ENCODE measurements around the gene JAGN1.

Gene JAGN1

DNA sequence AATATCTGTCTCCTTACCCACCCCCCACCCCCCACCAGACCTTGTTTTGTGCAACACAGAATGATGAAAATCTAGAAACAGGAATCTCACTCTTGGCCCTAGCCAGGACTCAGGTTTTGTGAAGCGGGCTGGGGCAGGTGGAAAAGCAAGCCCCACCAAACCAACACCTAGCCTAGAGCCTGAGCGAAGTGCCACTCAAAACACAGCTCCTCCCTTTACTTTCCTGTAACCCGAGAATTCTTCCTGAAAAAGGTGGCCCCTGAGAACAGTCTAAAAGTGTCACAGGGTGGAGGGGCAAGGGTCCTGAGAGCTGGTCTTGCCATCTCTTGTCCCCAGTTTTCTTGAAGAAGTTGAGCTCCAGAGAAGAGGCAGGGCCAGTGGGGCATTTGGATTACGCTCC is 29.2 kb upstream of the JAGN1 start:
- Histone ChIP-seq H3K27me3 (ENCODE audit: low read depth, low read length) (no peaks in the 10 kb centered on the region), H3K79me2 (ENCODE audit: low read length) (no peaks in the 10 kb centered on the region), H3K9me3 (ENCODE audit: insufficient read depth, low read length) (no peaks in the 10 kb centered on the region), H3K36me3 (replicated peaks; ENCODE audit: low read depth, low read length) (no peaks in the 10 kb centered on the region), H2AFZ (ENCODE audit: low read depth, low read length) (no peak overlapping the region), H3K27ac (ENCODE audit: low read length) (no peak overlapping the region), H3K4me1 (ENCODE audit: low read length) (no peaks in the 10 kb centered on the region), H4K20me1 (ENCODE audit: insufficient read depth, low read length) (no peaks in the 10 kb centered on the region), H3K4me2 (ENCODE audit: low read length) (no peak overlapping the region), H3K9ac (ENCODE audit: low read length) (no peak overlapping the region), H3K4me3 (ENCODE audit: low read length) (no peak overlapping the region)
- TF ChIP-seq EZH2phosphoT487 (IDR thresholded peaks at IDR 0.05; ENCODE audit: low read depth) (no peak), CTCF (IDR thresholded peaks at IDR 0.05; ENCODE audit: low read depth, low read length) (no peak)

- Histone ChIP-seq H3K36me3 (replicated peaks; ENCODE audit: low read depth, low read length) (no peaks in the 10 kb centered on the region), H3K27me3 (ENCODE audit: low read depth, low read length) (no peaks in the 10 kb centered on the region), H3K4me1 (ENCODE audit: low read length) (no peaks in the 10 kb centered on the region), H3K79me2 (ENCODE audit: low read length) (no peaks in the 10 kb centered on the region), H3K9ac (ENCODE audit: low read length) (no peak overlapping the region), H4K20me1 (ENCODE audit: insufficient read depth, low read length) (no peaks in the 10 kb centered on the region), H3K27ac (ENCODE audit: low read length) (no peak overlapping the region), H3K4me2 (ENCODE audit: low read length) (no peak overlapping the region), H2AFZ (ENCODE audit: low read depth, low read length) (no peak overlapping the region), H3K4me3 (ENCODE audit: low read length) (no peak overlapping the region), H3K9me3 (ENCODE audit: insufficient read depth, low read length) (no peaks in the 10 kb centered on the region)
- TF ChIP-seq CTCF (IDR thresholded peaks at IDR 0.05; ENCODE audit: low read depth, low read length), result no peak
- TF ChIP-seq EZH2phosphoT487 (IDR thresholded peaks at IDR 0.05; ENCODE audit: low read depth), result no peak
Measured at GRCh38 chr3:9861626-9862130, 28.7 kb upstream of the JAGN1 start.

DNA sequence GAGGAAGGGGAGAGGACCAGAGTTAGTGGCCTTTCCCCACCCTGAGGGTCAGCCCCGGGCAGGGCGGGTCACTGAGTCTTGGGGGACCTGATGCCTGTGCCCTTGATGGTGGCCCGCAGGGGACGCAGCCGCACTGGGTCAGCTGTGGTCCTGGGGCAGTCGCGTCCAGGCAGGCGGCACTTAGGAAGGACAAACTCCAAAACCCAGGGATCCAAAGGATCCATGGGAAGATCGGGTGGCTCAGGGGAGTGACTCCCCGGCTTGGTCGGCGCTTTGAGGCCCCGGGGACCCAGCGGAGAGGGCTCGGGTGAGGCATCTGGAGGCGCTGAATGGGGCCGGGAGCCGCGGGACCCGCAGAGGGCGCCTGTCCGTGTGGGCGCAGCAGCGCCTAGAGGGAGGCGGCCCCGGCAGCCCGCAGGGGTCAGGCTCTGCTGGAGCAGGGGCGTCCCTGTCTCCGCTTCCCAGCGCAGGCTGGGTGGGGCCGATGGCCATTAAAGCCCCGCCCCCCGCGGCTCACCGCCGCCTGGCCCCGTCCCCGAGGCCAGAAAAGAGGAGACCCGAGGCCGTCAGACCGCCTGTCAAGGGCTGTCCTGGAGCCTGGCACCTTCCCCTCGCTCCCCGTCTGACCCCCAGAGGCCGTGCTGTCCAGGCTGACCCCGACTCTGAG is 27.9 kb upstream of the JAGN1 start:
- Histone ChIP-seq H3K36me3 (replicated peaks; ENCODE audit: low read depth, low read length) (no peaks in the 10 kb centered on the region), H3K27ac (ENCODE audit: low read length) (no peak overlapping the region), H3K4me1 (ENCODE audit: low read length) (no peaks in the 10 kb centered on the region), H3K27me3 (ENCODE audit: low read depth, low read length) (no peaks in the 10 kb centered on the region), H3K9me3 (ENCODE audit: insufficient read depth, low read length) (no peaks in the 10 kb centered on the region), H3K4me2 (ENCODE audit: low read length) (no peak overlapping the region), H4K20me1 (ENCODE audit: insufficient read depth, low read length) (no peaks in the 10 kb centered on the region), H3K4me3 (ENCODE audit: low read length) (no peak overlapping the region), H3K9ac (ENCODE audit: low read length) (no peak overlapping the region), H3K79me2 (ENCODE audit: low read length) (no peaks in the 10 kb centered on the region), H2AFZ (ENCODE audit: low read depth, low read length) (no peak overlapping the region)
- no peak for TF ChIP-seq EZH2phosphoT487 (IDR thresholded peaks at IDR 0.05; ENCODE audit: low read depth)

- H3K9me3 ChIP-seq (ENCODE audit: insufficient read depth, low read length), result no peaks in the 10 kb centered on the region
- H3K4me2 ChIP-seq (ENCODE audit: low read length), result no peak overlapping the region
- H3K79me2 ChIP-seq (ENCODE audit: low read length), result no peaks in the 10 kb centered on the region
- TF ChIP-seq CTCF (IDR thresholded peaks at IDR 0.05; ENCODE audit: low read depth, low read length), result no peak
- TF ChIP-seq EZH2phosphoT487 (IDR thresholded peaks at IDR 0.05; ENCODE audit: low read depth), result no peak
- H3K27me3 ChIP-seq (ENCODE audit: low read depth, low read length), result no peaks in the 10 kb centered on the region
- no peaks in the 10 kb centered on the region for H3K36me3 ChIP-seq (replicated peaks; ENCODE audit: low read depth, low read length)
- H4K20me1 ChIP-seq (ENCODE audit: insufficient read depth, low read length), result no peaks in the 10 kb centered on the region
- no peak overlapping the region for H2AFZ ChIP-seq (ENCODE audit: low read depth, low read length)
- no peak overlapping the region for H3K4me3 ChIP-seq (ENCODE audit: low read length)
- no peaks in the 10 kb centered on the region for H3K4me1 ChIP-seq (ENCODE audit: low read length)
- H3K9ac ChIP-seq (ENCODE audit: low read length), result no peak overlapping the region
- H3K27ac ChIP-seq (ENCODE audit: low read length), result no peak overlapping the region
Measured at GRCh38 chr3:9863058-9863772, 27.2 kb upstream of the JAGN1 start.
